CD14-positive monocyte (primary cell): ENCODE measurements around the gene EMILIN2. TPM values are rescaled to one million over a fixed set of nuclear protein-coding genes. Genes with fewer than 3 reads are reported as not detected.

Experiments
- DNase-seq, 3 donors: peaks; one replicate each; pipeline ENCODE4 v3.0.0-alpha.2; 2011 to 2022
- H2AFZ ChIP-seq: 2 replicates; pipeline ENCODE4 v1.6.0; 2012; ENCODE audit warnings: mild to moderate bottlenecking, low read depth, low read length, inconsistent platforms; ENCODE audit not compliant: insufficient read depth, poor library complexity, severe bottlenecking
- H3K27ac ChIP-seq, 2 donors: 1 replicate in 1 of 2; 2 replicates in 1 of 2; pipeline ENCODE4 v1.5.1; 2012 to 2013; ENCODE audit warnings: low read length in 2 of 2, control low read depth in 1 of 2, inconsistent platforms in 1 of 2, low read depth in 1 of 2, mild to moderate bottlenecking in 1 of 2
- H3K27me3 ChIP-seq, 2 donors: one replicate each; pipeline versions ENCODE4 v1.6.0 to v1.6.1; 2011 to 2013; ENCODE audit warnings: low read length in 2 of 2; ENCODE audit not compliant: control insufficient read depth in 2 of 2, insufficient read depth in 2 of 2
- H3K36me3 ChIP-seq, 2 donors: replicated peaks in 1 of 2; 1 replicate in 1 of 2; 2 replicates in 1 of 2; pipeline versions ENCODE4 v1.5.1 to v1.6.1; 2012 to 2013; ENCODE audit warnings: low read length in 2 of 2, control low read depth in 1 of 2, inconsistent platforms in 1 of 2, mild to moderate bottlenecking in 1 of 2; ENCODE audit not compliant: insufficient read depth in 2 of 2, control insufficient read depth in 1 of 2
- H3K4me1 ChIP-seq, 2 donors: 1 replicate in 1 of 2; 2 replicates in 1 of 2; pipeline versions ENCODE4 v1.5.1 to v1.6.1; 2012 to 2013; ENCODE audit warnings: low read length in 2 of 2, control low read depth in 1 of 2, inconsistent platforms in 1 of 2, mild to moderate bottlenecking in 1 of 2, moderate library complexity in 1 of 2; ENCODE audit not compliant: insufficient read depth in 2 of 2, control insufficient read depth in 1 of 2
- H3K4me2 ChIP-seq: replicated peaks from 2 replicates; pipeline ENCODE3; 2012; ENCODE audit warnings: low read length, moderate library complexity, mild to moderate bottlenecking; ENCODE audit not compliant: poor library complexity, severe bottlenecking; ENCODE audit errors: extremely low read depth
- H3K4me3 ChIP-seq, 3 experiments: fragments of 200-600 bp in 1 of 3; sonication (generic) in 1 of 3; replicated peaks in 1 of 3; 1 replicate in 2 of 3; 2 replicates in 1 of 3; pipeline ENCODE4 v1.5.1; 2011 to 2013; ENCODE audit warnings: low read length in 3 of 3, mild to moderate bottlenecking in 3 of 3, control low read depth in 2 of 3, low read depth in 2 of 3, inconsistent platforms in 1 of 3, moderate library complexity in 1 of 3
- H3K79me2 ChIP-seq: 2 replicates; pipeline ENCODE4 v1.6.0; 2012; ENCODE audit warnings: mild to moderate bottlenecking, control low read depth, inconsistent platforms, low read length, moderate library complexity; ENCODE audit not compliant: insufficient read depth
- H3K9ac ChIP-seq: 2 replicates; pipeline ENCODE4 v1.6.0; 2017; ENCODE audit warnings: low read length, mild to moderate bottlenecking; ENCODE audit not compliant: insufficient read depth, poor library complexity, severe bottlenecking
- H3K9me3 ChIP-seq, 2 donors: replicated peaks in 1 of 2; 1 replicate in 1 of 2; 2 replicates in 1 of 2; pipeline versions ENCODE4 v1.5.1 to v1.6.1; 2012 to 2013; ENCODE audit warnings: low read length in 2 of 2, control low read depth in 1 of 2; ENCODE audit not compliant: control insufficient read depth in 1 of 2, insufficient read depth in 1 of 2
- H4K20me1 ChIP-seq: 2 replicates; pipeline ENCODE4 v1.6.0; 2012; ENCODE audit warnings: mild to moderate bottlenecking, low read length, control low read depth, moderate library complexity; ENCODE audit not compliant: insufficient read depth
- H3K27ac Mint-ChIP-seq, 7 donors: one replicate each; pipeline ENCODE4 v1.8.0; 2020; ENCODE audit warnings: mild to moderate bottlenecking in 7 of 7, mixed read lengths in 7 of 7, moderate library complexity in 6 of 7, inconsistent platforms in 2 of 7
- H3K27me3 Mint-ChIP-seq, 3 donors: one replicate each; pipeline ENCODE4 v1.8.0; 2021 to 2022; ENCODE audit warnings: low read depth in 3 of 3, mild to moderate bottlenecking in 3 of 3, mixed read lengths in 3 of 3, moderate library complexity in 3 of 3, inconsistent platforms in 1 of 3
- H3K36me3 Mint-ChIP-seq, 2 donors: one replicate each; pipeline ENCODE4 v1.8.0; 2020; ENCODE audit warnings: mixed read lengths in 2 of 2, inconsistent platforms in 1 of 2, mild to moderate bottlenecking in 1 of 2
- H3K4me1 Mint-ChIP-seq: one replicate; pipeline ENCODE4 v1.8.0; 2020; ENCODE audit warnings: mild to moderate bottlenecking, mixed read lengths
- H3K4me3 Mint-ChIP-seq, 2 donors: one replicate each; pipeline ENCODE4 v1.8.0; 2020; ENCODE audit warnings: mild to moderate bottlenecking in 2 of 2, mixed read lengths in 2 of 2, moderate library complexity in 1 of 2
- H3K9me3 Mint-ChIP-seq, 7 donors: one replicate each; pipeline ENCODE4 v1.8.0; 2020 to 2022; ENCODE audit warnings: mixed read lengths in 7 of 7, mild to moderate bottlenecking in 6 of 7, moderate library complexity in 6 of 7, inconsistent platforms in 2 of 7
- CTCF ChIP-seq: fragments of 200-600 bp; IDR thresholded peaks from one replicate; pipeline ENCODE4 v1.8.0; 2022; ENCODE audit warnings: antibody characterized with exemption, mild to moderate bottlenecking
- WGBS: methylation state at CpG from one replicate; pipeline ENCODE4 v1.1.5; 2013; ENCODE audit warnings: missing lambda C conversion rate; ENCODE audit not compliant: insufficient coverage; 5-methylcytosine and 5-hydroxymethylcytosine counted together
- intact Hi-C, 2 donors: fragments of 100-400 bp; cut with micrococcal nuclease; formaldehyde crosslinking; loops; one replicate each; pipeline versions ENCODE4 v1.15.0 to v1.15.1; 2023
- polyA plus RNA-seq, 3 donors: library from polyadenylated mRNA; depleted of rRNA in 1 of 3; unstranded in 2 of 3; stranded (reverse) in 1 of 3; fragments of 300-500 nt in 2 of 3; fragments of >200 nt in 1 of 3; fragmentation: Illumina TruSeq in 2 of 3; gene quantifications; 1 replicate in 2 of 3; 2 replicates in 1 of 3; pipeline ENCODE4 v1.2.3, GENCODE V29; 2012 to 2021

The EMILIN2 gene
- polyA plus RNA-seq, 3 donors: 30.5 to 43.2 (median 33.8) TPM

- no peaks in the 10 kb centered on the region for H3K27me3 Mint-ChIP-seq
- intact Hi-C loops: no loop called here
- H2AFZ ChIP-seq: no peak overlapping the region
- H3K4me1 Mint-ChIP-seq: peaks cover 47% of the 10 kb centered on the region
- no peak for TF ChIP-seq CTCF
- peaks cover 19 to 34% of the 10 kb centered on the region in 2 donors for H3K4me1 ChIP-seq
- peak overlapping the region; percentile 38 to 85 (median 74) for H3K27ac Mint-ChIP-seq
- H3K9me3 ChIP-seq: no peaks in the 10 kb centered on the region
- no peaks in the 10 kb centered on the region for H3K9me3 Mint-ChIP-seq
- peaks cover 99% of the 10 kb centered on the region for H3K79me2 ChIP-seq
- peaks cover 24 to 37% of the 10 kb centered on the region in 2 donors for H3K36me3 Mint-ChIP-seq
- no peak overlapping the region for H3K9ac ChIP-seq
- DNase-seq: no peak
- peaks cover 0 to 32% of the 10 kb centered on the region in 2 donors for H3K36me3 ChIP-seq
- 94% methylated on average over 5 of the region's 7 CpGs for WGBS
- H3K4me3 Mint-ChIP-seq: no peak overlapping the region
- H4K20me1 ChIP-seq: peaks cover 97% of the 10 kb centered on the region
- H3K27ac ChIP-seq: peak overlapping the region; percentile 37 to 67
- H3K4me2 ChIP-seq: no peak overlapping the region
- H3K4me3 ChIP-seq: no peak overlapping the region
- no peaks in the 10 kb centered on the region for H3K27me3 ChIP-seq
Observed at GRCh38 chr18:2874765-2875164, 28.0 kb downstream of the EMILIN2 start.

GRCh38 chr18:2878656-2879330 lies 32.0 kb downstream of the EMILIN2 start:
- Histone ChIP-seq H3K9me3 (no peaks in the 10 kb centered on the region), H3K4me3 (no peak overlapping the region), H3K27ac (peak overlapping the region in 1 of 2 donors; percentile 26), H3K4me1 (peaks cover 31 to 67% of the 10 kb centered on the region in 2 donors), H3K36me3 (peaks cover 0 to 47% of the 10 kb centered on the region in 2 donors), H3K9ac (no peak overlapping the region), H4K20me1 (peaks cover 100% of the 10 kb centered on the region), H3K79me2 (peaks cover 99% of the 10 kb centered on the region), H2AFZ (no peak overlapping the region), H3K4me2 (no peak overlapping the region), H3K27me3 (no peaks in the 10 kb centered on the region)
- Mint-ChIP-seq H3K9me3 (no peaks in the 10 kb centered on the region), H3K4me3 (no peak overlapping the region), H3K27ac (peak overlapping the region in 4 of 7 donors; percentile 14 to 80 (median 48)), H3K4me1 (peaks cover 75% of the 10 kb centered on the region), H3K27me3 (no peaks in the 10 kb centered on the region), H3K36me3 (peaks cover 16 to 51% of the 10 kb centered on the region in 2 donors)
- intact Hi-C loops: no loop called here
- TF ChIP-seq CTCF: no peak
- 100% methylated on average over 10 of the region's 15 CpGs for WGBS
- DNase-seq: no peak
